NCI-H1694 (cell line): ENCODE measurements around the gene PRELID1.
"Not testable (repeated sequence)": the region's sequence is repeated elsewhere in the genome, so short reads cannot be mapped to it uniquely, and the experiment has no call there.

Source experiments
- DNase-seq: peaks from one replicate; lab custom pipeline; 2025; lab: John Stamatoyannopoulos, UW

The PRELID1 gene

GRCh38 chr5:177335701-177336065 is 32.1 kb downstream of the PRELID1 start:
- DNase-seq = no peak

- DNase-seq = peak; percentile 58
These were observed 32.5 kb downstream of the PRELID1 start for GRCh38 chr5:177336112-177336511.

GRCh38 chr5:177336603-177337494 is 33.2 kb downstream of the PRELID1 start:
- no peak for DNase-seq

- DNase-seq = no peak
These were observed 34.9 kb downstream of the PRELID1 start for GRCh38 chr5:177338251-177339106.

GRCh38 chr5:177339107-177339638 is 35.6 kb downstream of the PRELID1 start:
- no peak for DNase-seq

GRCh38 chr5:177343000-177343399 is 39.4 kb downstream of the PRELID1 start:
- not testable (repeated sequence) for DNase-seq

- DNase-seq = no peak
These were observed 40.2 kb downstream of the PRELID1 start for GRCh38 chr5:177343777-177344176.

GRCh38 chr5:177344891-177345290 is 41.3 kb downstream of the PRELID1 start:
- DNase-seq = no peak

GRCh38 chr5:177346820-177347219 is 43.2 kb downstream of the PRELID1 start:
- DNase-seq = no peak

- DNase-seq = no peak
These were observed 44.1 kb downstream of the PRELID1 start for GRCh38 chr5:177347699-177348098.

GRCh38 chr5:177349362-177349647 is 45.7 kb downstream of the PRELID1 start:
- no peak for DNase-seq

- DNase-seq = no peak
These were observed 46.2 kb downstream of the PRELID1 start for GRCh38 chr5:177349762-177350161.

- DNase-seq = no peak
These were observed 47.3 kb downstream of the PRELID1 start for GRCh38 chr5:177350776-177351391.

GRCh38 chr5:177351392-177352329 is 48.1 kb downstream of the PRELID1 start, which contains the start of gene LMAN2:
LMAN2 (minus strand) TSS chr5:177351668; CDS start chr5:177351647, 21 bp downstream.
- peak; percentile 86 for DNase-seq

- no peak for DNase-seq
These were observed 49.5 kb downstream of the PRELID1 start for GRCh38 chr5:177353093-177353492.

- DNase-seq = no peak
These were observed 50.7 kb downstream of the PRELID1 start for GRCh38 chr5:177354256-177354655.

GRCh38 chr5:177354711-177355110 is 51.1 kb downstream of the PRELID1 start:
- no peak for DNase-seq

GRCh38 chr5:177355162-177355867 is 51.7 kb downstream of the PRELID1 start:
- no peak for DNase-seq

- DNase-seq = no peak
These were observed 52.2 kb downstream of the PRELID1 start for GRCh38 chr5:177355868-177356168.
